Measurements from ENCODE around the gene ZNF738.
"Not testable (repeated sequence)": the region's sequence is repeated elsewhere in the genome, so short reads cannot be mapped to it uniquely, and the experiment has no call there.

ZNF738 gene

DNA sequence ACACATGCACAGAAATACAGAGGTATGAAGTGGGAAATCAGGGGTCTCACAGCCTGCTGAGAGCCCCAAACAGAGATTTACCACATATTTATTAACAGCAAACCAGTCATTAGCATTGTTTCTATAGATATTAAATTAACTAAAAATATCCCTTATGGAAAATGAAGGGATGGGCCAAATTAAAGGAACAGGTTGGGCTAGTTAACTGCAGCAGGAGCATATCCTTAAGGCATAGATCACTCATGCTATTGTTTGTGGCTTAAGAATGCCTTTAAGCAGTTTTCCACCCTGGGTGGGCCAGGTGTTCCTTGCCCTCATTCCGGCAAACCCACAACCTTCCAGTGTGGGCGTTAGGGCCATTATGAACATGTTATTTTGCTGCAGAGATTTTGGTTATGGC, 14.0 kb upstream of the ZNF738 start:
- WGBS, 2 donors (ENCODE audit: extremely low coverage in 2 of 2, insufficient read length in 2 of 2, insufficient replicate concordance in 1 of 2), result no CpG with 5 or more reads among the region's 2 CpGs
- H3K79me1 ChIP-seq (ENCODE audit: low read depth, low read length); H3K4me2 ChIP-seq (ENCODE audit: insufficient read depth, low read length, poor library complexity, severe bottlenecking); H3K23ac ChIP-seq (ENCODE audit: low read depth, low read length, poor library complexity); H3K27me3 ChIP-seq (ENCODE audit: control insufficient read depth in 3 of 3, insufficient read depth in 3 of 3, low read depth in 1 of 3, low read length in 3 of 3); H4K91ac ChIP-seq (ENCODE audit: low read depth, low read length, poor library complexity); H2BK15ac ChIP-seq (ENCODE audit: low read length); DNase-seq (ENCODE audit: low spot score); H3K4me1 ChIP-seq (ENCODE audit: control insufficient read depth in 2 of 2, insufficient read depth in 1 of 2, low read depth in 1 of 2, low read length in 2 of 2); H2AK5ac ChIP-seq (ENCODE audit: low read depth, low read length); H4K8ac ChIP-seq (ENCODE audit: low read depth, low read length); H3K9ac ChIP-seq (ENCODE audit: low read depth, low read length, poor library complexity); H3K27ac ChIP-seq (replicated peaks; ENCODE audit: low read length); H3K9me3 ChIP-seq (replicated peaks in 1 of 2; ENCODE audit: control insufficient read depth in 2 of 2, insufficient read depth in 1 of 2, low read depth in 1 of 2, low read length in 2 of 2); H2BK5ac ChIP-seq (ENCODE audit: low read length); H3K14ac ChIP-seq (ENCODE audit: low read length); H3K4ac ChIP-seq (ENCODE audit: low read length); H3K18ac ChIP-seq (ENCODE audit: low read length); H3K4me3 ChIP-seq (ENCODE audit: low read length in 2 of 2); H2AFZ ChIP-seq (ENCODE audit: low read length); H2BK12ac ChIP-seq (ENCODE audit: low read length); H2BK120ac ChIP-seq (ENCODE audit: low read depth, low read length); H3K36me3 ChIP-seq (replicated peaks in 1 of 2; ENCODE audit: control insufficient read depth in 2 of 2, insufficient read depth in 2 of 2, low read length in 2 of 2): not testable (repeated sequence)

DNA sequence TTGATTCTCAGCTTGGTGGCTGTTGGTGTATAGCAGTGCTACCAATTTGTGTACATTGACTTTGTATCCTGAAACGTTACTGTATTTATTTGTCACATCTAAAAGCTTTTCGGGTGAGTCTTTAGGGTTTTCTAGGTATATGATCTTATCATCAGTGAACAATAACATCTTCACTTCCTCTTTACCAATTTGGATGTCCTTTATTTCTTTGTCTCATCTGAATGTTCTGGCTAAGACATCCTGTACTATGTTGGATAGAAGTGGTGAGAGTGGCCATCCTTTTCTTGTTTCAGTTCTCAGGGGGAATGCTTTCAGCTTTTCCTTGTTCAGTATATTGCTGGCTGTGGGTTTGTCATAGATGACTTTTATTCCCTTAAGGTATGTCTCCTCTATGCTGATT, 6.0 kb upstream of the ZNF738 start:
- H3K27me3 ChIP-seq (ENCODE audit: control insufficient read depth in 3 of 3, insufficient read depth in 3 of 3, low read depth in 1 of 3, low read length in 3 of 3), result no peaks in the 10 kb centered on the region
- H3K4me3 ChIP-seq (ENCODE audit: low read length in 2 of 2), result no peak overlapping the region
- no peak overlapping the region for H2BK12ac ChIP-seq (ENCODE audit: low read length)
- no peak overlapping the region for H3K9ac ChIP-seq (ENCODE audit: low read depth, low read length, poor library complexity)
- H4K91ac ChIP-seq (ENCODE audit: low read depth, low read length, poor library complexity), result no peak overlapping the region
- peaks cover 0 to 9% of the 10 kb centered on the region in 2 donors for H3K9me3 ChIP-seq (replicated peaks in 1 of 2; ENCODE audit: control insufficient read depth in 2 of 2, insufficient read depth in 1 of 2, low read depth in 1 of 2, low read length in 2 of 2)
- H3K4me2 ChIP-seq (ENCODE audit: insufficient read depth, low read length, poor library complexity, severe bottlenecking), result no peak overlapping the region
- no peak overlapping the region for H2BK15ac ChIP-seq (ENCODE audit: low read length)
- no peak overlapping the region for H2BK120ac ChIP-seq (ENCODE audit: low read depth, low read length)
- DNase-seq (ENCODE audit: low spot score), result no peak
- no peak overlapping the region for H3K14ac ChIP-seq (ENCODE audit: low read length)
- H3K4me1 ChIP-seq (ENCODE audit: control insufficient read depth in 2 of 2, insufficient read depth in 1 of 2, low read depth in 1 of 2, low read length in 2 of 2), result no peaks in the 10 kb centered on the region
- H2AFZ ChIP-seq (ENCODE audit: low read length), result no peak overlapping the region
- no peak overlapping the region for H3K4ac ChIP-seq (ENCODE audit: low read length)
- H3K23ac ChIP-seq (ENCODE audit: low read depth, low read length, poor library complexity), result no peak overlapping the region
- H3K18ac ChIP-seq (ENCODE audit: low read length), result no peak overlapping the region
- no peaks in the 10 kb centered on the region for H3K79me1 ChIP-seq (ENCODE audit: low read depth, low read length)
- no peak overlapping the region for H2BK5ac ChIP-seq (ENCODE audit: low read length)
- no peak overlapping the region for H4K8ac ChIP-seq (ENCODE audit: low read depth, low read length)
- H3K27ac ChIP-seq (replicated peaks; ENCODE audit: low read length), result no peak overlapping the region
- no CpG with 5 or more reads among the region's 2 CpGs for WGBS, 2 donors (ENCODE audit: extremely low coverage in 2 of 2, insufficient read length in 2 of 2, insufficient replicate concordance in 1 of 2)
- H3K36me3 ChIP-seq (replicated peaks in 1 of 2; ENCODE audit: control insufficient read depth in 2 of 2, insufficient read depth in 2 of 2, low read length in 2 of 2), result no peaks in the 10 kb centered on the region
- no peak overlapping the region for H2AK5ac ChIP-seq (ENCODE audit: low read depth, low read length)

DNA sequence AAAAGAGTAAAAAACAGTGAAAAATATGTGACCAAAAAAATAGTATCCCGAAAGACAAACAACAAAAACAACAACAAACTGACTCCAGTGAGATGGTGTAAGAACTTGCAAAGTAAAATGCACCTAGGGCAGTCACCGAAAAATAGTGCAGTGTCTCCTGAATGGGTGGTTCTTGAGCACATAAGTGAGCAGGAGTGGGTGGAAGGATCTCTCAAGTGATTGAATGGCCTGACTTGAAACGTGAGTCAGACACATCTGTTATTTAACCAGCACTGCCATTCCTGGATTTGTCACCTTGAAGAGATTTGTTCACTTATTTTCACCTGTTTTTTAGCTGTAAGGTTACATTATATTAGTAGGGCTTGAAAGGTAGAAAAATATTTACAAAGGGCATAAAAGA, 3.5 kb downstream of the ZNF738 start:
- H2BK12ac ChIP-seq (ENCODE audit: low read length), result no peak overlapping the region
- no peak overlapping the region for H2AFZ ChIP-seq (ENCODE audit: low read length)
- H3K4me3 ChIP-seq (ENCODE audit: low read length in 2 of 2), result no peak overlapping the region
- no peak overlapping the region for H4K91ac ChIP-seq (ENCODE audit: low read depth, low read length, poor library complexity)
- H3K23ac ChIP-seq (ENCODE audit: low read depth, low read length, poor library complexity), result no peak overlapping the region
- no peak overlapping the region for H2BK15ac ChIP-seq (ENCODE audit: low read length)
- H4K8ac ChIP-seq (ENCODE audit: low read depth, low read length), result no peak overlapping the region
- H3K4me1 ChIP-seq (ENCODE audit: control insufficient read depth in 2 of 2, insufficient read depth in 1 of 2, low read depth in 1 of 2, low read length in 2 of 2), result no peaks in the 10 kb centered on the region
- whole genome bisulfite sequencing, 2 donors (ENCODE audit: extremely low coverage in 2 of 2, insufficient read length in 2 of 2, insufficient replicate concordance in 1 of 2), result no CpG with 5 or more reads among the region's 3 CpGs
- no peak overlapping the region for H2BK5ac ChIP-seq (ENCODE audit: low read length)
- H3K14ac ChIP-seq (ENCODE audit: low read length), result no peak overlapping the region
- no peak for DNase-seq (ENCODE audit: low spot score)
- H3K36me3 ChIP-seq (replicated peaks in 1 of 2; ENCODE audit: control insufficient read depth in 2 of 2, insufficient read depth in 2 of 2, low read length in 2 of 2), result peaks cover 32 to 74% of the 10 kb centered on the region in 2 donors
- H3K79me1 ChIP-seq (ENCODE audit: low read depth, low read length), result peaks cover 2% of the 10 kb centered on the region
- no peak overlapping the region for H3K4me2 ChIP-seq (ENCODE audit: insufficient read depth, low read length, poor library complexity, severe bottlenecking)
- H3K27ac ChIP-seq (replicated peaks; ENCODE audit: low read length), result no peak overlapping the region
- H3K27me3 ChIP-seq (ENCODE audit: control insufficient read depth in 3 of 3, insufficient read depth in 3 of 3, low read depth in 1 of 3, low read length in 3 of 3), result no peaks in the 10 kb centered on the region
- H3K9ac ChIP-seq (ENCODE audit: low read depth, low read length, poor library complexity), result no peak overlapping the region
- no peak overlapping the region for H3K4ac ChIP-seq (ENCODE audit: low read length)
- H2BK120ac ChIP-seq (ENCODE audit: low read depth, low read length), result no peak overlapping the region
- no peak overlapping the region for H3K18ac ChIP-seq (ENCODE audit: low read length)
- H3K9me3 ChIP-seq (replicated peaks in 1 of 2; ENCODE audit: control insufficient read depth in 2 of 2, insufficient read depth in 1 of 2, low read depth in 1 of 2, low read length in 2 of 2), result peaks cover 12 to 75% of the 10 kb centered on the region in 2 donors
- no peak overlapping the region for H2AK5ac ChIP-seq (ENCODE audit: low read depth, low read length)

DNA sequence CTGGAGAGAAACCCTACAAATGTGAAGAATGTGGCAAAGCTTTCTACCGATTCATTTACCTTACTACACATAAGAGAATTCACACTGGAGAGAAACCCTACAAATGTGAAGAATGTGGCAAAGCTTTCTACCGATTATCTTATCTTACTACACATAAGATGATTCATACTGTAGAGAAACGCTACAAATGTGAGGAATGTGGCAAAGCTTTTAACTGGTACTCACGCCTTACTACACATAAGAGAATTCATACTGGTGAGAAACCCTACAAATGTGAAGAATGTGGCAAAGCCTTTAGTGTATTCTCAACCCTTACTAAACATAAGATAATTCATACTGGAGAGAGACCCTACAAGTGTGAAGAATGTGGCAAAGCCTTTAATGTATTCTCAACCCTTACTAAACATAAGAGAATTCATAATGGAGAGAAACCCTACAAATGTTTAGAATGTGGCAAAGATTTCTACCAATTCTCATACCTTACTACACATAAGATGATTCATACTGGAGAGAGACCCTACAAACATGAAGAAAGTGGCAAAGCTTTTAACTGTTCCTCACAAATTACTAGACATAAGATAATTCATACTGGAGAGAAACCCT, 25.3 kb downstream of the ZNF738 start:
- Histone ChIP-seq H3K27ac (replicated peaks; ENCODE audit: low read length) (no peak overlapping the region), H3K4me3 (ENCODE audit: low read length in 2 of 2) (no peak overlapping the region)

More for the DNA sequence above, 25.3 kb downstream of the ZNF738 start:
- Histone ChIP-seq H3K79me1 (ENCODE audit: low read depth, low read length) (no peaks in the 10 kb centered on the region), H3K9me3 (replicated peaks in 1 of 2; ENCODE audit: control insufficient read depth in 2 of 2, insufficient read depth in 1 of 2, low read depth in 1 of 2, low read length in 2 of 2) (peaks cover 16 to 88% of the 10 kb centered on the region in 2 donors), H2AK5ac (ENCODE audit: low read depth, low read length) (no peak overlapping the region), H3K9ac (ENCODE audit: low read depth, low read length, poor library complexity) (no peak overlapping the region), H2BK15ac (ENCODE audit: low read length) (no peak overlapping the region), H4K8ac (ENCODE audit: low read depth, low read length) (no peak overlapping the region), H3K4me1 (ENCODE audit: control insufficient read depth in 2 of 2, insufficient read depth in 1 of 2, low read depth in 1 of 2, low read length in 2 of 2) (no peaks in the 10 kb centered on the region), H3K36me3 (replicated peaks in 1 of 2; ENCODE audit: control insufficient read depth in 2 of 2, insufficient read depth in 2 of 2, low read length in 2 of 2) (peaks cover 13 to 44% of the 10 kb centered on the region in 2 donors), H3K27me3 (ENCODE audit: control insufficient read depth in 3 of 3, insufficient read depth in 3 of 3, low read depth in 1 of 3, low read length in 3 of 3) (no peaks in the 10 kb centered on the region), H2BK120ac (ENCODE audit: low read depth, low read length) (no peak overlapping the region), H3K23ac (ENCODE audit: low read depth, low read length, poor library complexity) (no peak overlapping the region), H3K18ac (ENCODE audit: low read length) (no peak overlapping the region), H3K4ac (ENCODE audit: low read length) (no peak overlapping the region), H2BK12ac (ENCODE audit: low read length) (no peak overlapping the region), H3K14ac (ENCODE audit: low read length) (no peak overlapping the region), H2BK5ac (ENCODE audit: low read length) (no peak overlapping the region), H2AFZ (ENCODE audit: low read length) (no peak overlapping the region), H3K4me2 (ENCODE audit: insufficient read depth, low read length, poor library complexity, severe bottlenecking) (no peak overlapping the region), H4K91ac (ENCODE audit: low read depth, low read length, poor library complexity) (no peak overlapping the region)
- no CpG with 5 or more reads among the region's 4 CpGs for WGBS, 2 donors (ENCODE audit: extremely low coverage in 2 of 2, insufficient read length in 2 of 2, insufficient replicate concordance in 1 of 2)
- DNase-seq (ENCODE audit: low spot score), result no peak
